HL-60 (cell line): Measurements from ENCODE around the gene GNB2.

Experiments
- GABPA ChIP-seq: IDR thresholded peaks from 2 replicates; pipeline ENCODE4 v1.6.1; 2012; ENCODE audit warnings: low read depth
- POLR2AphosphoS5 ChIP-seq: IDR thresholded peaks from 2 replicates; pipeline ENCODE4 v1.6.1; 2012; ENCODE audit warnings: low read depth
- SPI1 ChIP-seq: IDR thresholded peaks from 2 replicates; pipeline ENCODE4 v1.6.1; 2012; ENCODE audit warnings: low read depth, mild to moderate bottlenecking, borderline replicate concordance
- TF ChIP-seq, protein P1 (sequence below): IDR thresholded peaks from one replicate; pipeline ENCODE4 v1.5.1; 2011; ENCODE audit warnings: low read length, control low read depth, inconsistent platforms; ENCODE audit not compliant: insufficient read depth
- TF ChIP-seq, protein P2 (sequence below): IDR thresholded peaks from 2 replicates; pipeline ENCODE4 v1.6.1; 2012; ENCODE audit warnings: low read depth; ENCODE audit not compliant: insufficient replicate concordance

DNA sequence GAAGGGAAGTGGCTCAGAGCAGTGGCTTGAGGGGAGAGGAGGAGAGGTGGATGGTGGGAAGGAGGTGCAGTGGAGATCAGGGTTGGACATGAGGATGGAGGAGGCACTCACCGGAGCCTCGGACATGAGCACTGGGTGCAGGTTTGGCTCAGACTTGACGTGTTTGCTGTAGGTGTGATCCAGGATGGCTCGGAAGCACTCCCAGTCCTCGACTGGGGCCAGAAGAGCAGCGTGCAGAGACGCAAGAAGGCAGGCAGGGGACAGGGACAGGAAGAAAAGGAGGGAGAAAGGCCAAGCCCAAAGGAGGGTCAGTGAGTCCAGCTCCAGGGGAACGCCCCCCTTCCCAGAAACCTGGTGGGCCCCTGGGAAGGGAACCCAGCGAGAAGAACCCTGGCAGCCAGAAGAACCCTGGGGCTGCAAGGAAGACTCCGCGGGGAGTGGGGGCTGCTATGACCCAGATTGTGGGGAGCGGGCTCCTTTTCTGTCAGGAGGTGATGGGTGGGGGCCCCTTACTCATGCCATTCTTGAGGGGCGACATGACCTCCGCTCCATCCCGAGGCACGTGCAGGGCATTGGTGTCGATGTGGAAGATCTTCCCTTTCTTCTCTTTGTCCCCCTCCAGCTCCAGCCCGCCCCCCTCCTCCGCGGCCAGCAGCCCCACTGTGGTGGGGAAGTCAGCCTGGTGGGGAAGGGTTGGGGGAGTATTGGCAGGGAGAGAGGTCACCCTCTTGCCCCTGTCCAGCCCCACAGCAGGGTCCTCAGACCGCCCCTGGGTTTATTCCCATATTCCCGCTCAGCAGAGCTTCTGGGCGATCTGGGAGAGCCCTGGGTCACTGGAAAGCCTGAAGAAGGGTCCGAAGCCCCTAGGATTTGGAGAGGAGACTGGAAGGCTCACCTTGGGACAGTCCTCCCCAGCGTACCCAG is 18.4 kb upstream of the GNB2 start:
- TF ChIP-seq, protein P1, sequence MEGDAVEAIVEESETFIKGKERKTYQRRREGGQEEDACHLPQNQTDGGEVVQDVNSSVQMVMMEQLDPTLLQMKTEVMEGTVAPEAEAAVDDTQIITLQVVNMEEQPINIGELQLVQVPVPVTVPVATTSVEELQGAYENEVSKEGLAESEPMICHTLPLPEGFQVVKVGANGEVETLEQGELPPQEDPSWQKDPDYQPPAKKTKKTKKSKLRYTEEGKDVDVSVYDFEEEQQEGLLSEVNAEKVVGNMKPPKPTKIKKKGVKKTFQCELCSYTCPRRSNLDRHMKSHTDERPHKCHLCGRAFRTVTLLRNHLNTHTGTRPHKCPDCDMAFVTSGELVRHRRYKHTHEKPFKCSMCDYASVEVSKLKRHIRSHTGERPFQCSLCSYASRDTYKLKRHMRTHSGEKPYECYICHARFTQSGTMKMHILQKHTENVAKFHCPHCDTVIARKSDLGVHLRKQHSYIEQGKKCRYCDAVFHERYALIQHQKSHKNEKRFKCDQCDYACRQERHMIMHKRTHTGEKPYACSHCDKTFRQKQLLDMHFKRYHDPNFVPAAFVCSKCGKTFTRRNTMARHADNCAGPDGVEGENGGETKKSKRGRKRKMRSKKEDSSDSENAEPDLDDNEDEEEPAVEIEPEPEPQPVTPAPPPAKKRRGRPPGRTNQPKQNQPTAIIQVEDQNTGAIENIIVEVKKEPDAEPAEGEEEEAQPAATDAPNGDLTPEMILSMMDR, result no peak
- TF ChIP-seq SPI1 (no peak), POLR2AphosphoS5 (no peak), GABPA (no peak)
- TF ChIP-seq, protein P2, sequence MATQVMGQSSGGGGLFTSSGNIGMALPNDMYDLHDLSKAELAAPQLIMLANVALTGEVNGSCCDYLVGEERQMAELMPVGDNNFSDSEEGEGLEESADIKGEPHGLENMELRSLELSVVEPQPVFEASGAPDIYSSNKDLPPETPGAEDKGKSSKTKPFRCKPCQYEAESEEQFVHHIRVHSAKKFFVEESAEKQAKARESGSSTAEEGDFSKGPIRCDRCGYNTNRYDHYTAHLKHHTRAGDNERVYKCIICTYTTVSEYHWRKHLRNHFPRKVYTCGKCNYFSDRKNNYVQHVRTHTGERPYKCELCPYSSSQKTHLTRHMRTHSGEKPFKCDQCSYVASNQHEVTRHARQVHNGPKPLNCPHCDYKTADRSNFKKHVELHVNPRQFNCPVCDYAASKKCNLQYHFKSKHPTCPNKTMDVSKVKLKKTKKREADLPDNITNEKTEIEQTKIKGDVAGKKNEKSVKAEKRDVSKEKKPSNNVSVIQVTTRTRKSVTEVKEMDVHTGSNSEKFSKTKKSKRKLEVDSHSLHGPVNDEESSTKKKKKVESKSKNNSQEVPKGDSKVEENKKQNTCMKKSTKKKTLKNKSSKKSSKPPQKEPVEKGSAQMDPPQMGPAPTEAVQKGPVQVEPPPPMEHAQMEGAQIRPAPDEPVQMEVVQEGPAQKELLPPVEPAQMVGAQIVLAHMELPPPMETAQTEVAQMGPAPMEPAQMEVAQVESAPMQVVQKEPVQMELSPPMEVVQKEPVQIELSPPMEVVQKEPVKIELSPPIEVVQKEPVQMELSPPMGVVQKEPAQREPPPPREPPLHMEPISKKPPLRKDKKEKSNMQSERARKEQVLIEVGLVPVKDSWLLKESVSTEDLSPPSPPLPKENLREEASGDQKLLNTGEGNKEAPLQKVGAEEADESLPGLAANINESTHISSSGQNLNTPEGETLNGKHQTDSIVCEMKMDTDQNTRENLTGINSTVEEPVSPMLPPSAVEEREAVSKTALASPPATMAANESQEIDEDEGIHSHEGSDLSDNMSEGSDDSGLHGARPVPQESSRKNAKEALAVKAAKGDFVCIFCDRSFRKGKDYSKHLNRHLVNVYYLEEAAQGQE, result no peak
